Activated CD4-positive, alpha-beta memory T cell treated with anti-CD3 and anti-CD28 coated beads for 36 hours (primary cell): ENCODE data around the gene PREB. TPM values are rescaled to one million over a fixed set of nuclear protein-coding genes. Genes with fewer than 3 reads are reported as not detected.

Source experiments
- CTCF ChIA-PET: fragments of 350-600 bp; sonication (Branson Sonifier 250); formaldehyde crosslinking; loops from one replicate; lab custom pipeline; 2021; ENCODE audit warnings: antibody characterized with exemption, inconsistent platforms; lab: Charles Lee
- POLR2A ChIA-PET: fragments of 350-600 bp; sonication (Branson Sonifier 250); formaldehyde crosslinking; loops from one replicate; lab custom pipeline; 2021; ENCODE audit warnings: antibody characterized with exemption; lab: Charles Lee
- DNase-seq: peaks from one replicate; pipeline ENCODE4 v3.0.0-alpha.2; 2020
- H3K27ac Mint-ChIP-seq: one replicate; pipeline ENCODE4 v1.8.0; 2021; ENCODE audit warnings: mixed read lengths
- H3K27me3 Mint-ChIP-seq: one replicate; pipeline ENCODE4 v1.8.0; 2021; ENCODE audit warnings: mixed read lengths
- H3K36me3 Mint-ChIP-seq: one replicate; pipeline ENCODE4 v1.8.0; 2021; ENCODE audit warnings: mixed read lengths
- H3K4me1 Mint-ChIP-seq: one replicate; pipeline ENCODE4 v1.8.0; 2021; ENCODE audit warnings: low read depth, mixed read lengths
- H3K4me3 Mint-ChIP-seq: one replicate; pipeline ENCODE4 v1.8.0; 2021; ENCODE audit warnings: mild to moderate bottlenecking, mixed read lengths
- H3K9me3 Mint-ChIP-seq: one replicate; pipeline ENCODE4 v1.8.0; 2021; ENCODE audit warnings: mixed read lengths
- intact Hi-C: fragments of 100-400 bp; cut with micrococcal nuclease; formaldehyde crosslinking; loops from one replicate; pipeline ENCODE4 v1.15.1; 2023
- total RNA-seq, 2 experiments: library from RNA; stranded (reverse); gene quantifications; one replicate each; pipeline ENCODE4 v1.2.3, GENCODE V29; 2021

PREB gene
- total RNA-seq, 2 experiments from 2014 or later = 64.7 to 65.4 TPM

DNA sequence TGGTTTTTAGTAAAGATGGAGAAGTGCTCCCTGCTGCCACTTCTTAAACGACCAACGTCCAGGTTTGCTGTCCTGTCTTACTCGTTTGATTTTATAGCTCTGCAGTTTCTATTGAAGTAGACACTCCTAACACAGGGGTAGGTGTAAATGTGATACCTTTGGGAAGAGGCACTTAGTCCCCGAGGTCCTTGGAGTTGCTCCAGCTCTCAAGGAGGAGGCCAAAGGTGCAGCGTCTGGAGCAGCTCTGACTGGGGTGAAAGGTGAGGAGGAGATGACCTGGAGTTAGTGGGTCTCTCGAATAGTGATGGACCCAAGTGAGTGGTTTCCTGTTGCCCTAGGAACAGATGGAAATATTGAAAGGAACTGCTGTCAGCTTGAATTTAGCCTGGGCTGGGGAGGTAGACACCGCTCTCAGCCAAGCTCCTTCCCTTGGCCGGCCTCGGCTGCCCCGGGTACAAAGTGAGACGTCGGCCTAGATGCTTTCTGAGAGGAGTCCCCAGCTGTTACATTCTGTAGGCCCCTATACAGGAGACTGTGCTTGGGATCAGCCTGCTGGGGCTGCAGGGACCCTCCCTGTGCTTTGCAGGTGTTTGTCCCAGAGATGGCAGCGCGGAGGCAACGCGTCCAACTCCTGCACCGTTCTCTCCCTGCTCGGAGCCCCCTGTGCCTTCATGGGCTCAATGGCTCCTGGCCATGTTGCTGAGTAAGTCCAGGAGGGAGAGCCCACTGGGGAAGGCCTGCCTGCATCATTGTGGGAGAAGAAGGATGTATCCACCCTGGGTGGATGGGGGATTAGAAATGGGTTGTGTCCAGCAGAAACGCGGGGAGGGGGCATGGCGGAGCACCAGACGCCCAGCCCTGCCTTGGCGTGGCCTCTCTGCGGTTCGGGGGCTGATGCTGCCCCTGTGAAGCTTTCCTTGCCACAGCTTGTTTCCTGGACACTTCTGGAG lies 42.4 kb downstream of the PREB start:
- H3K36me3 Mint-ChIP-seq = no peaks in the 10 kb centered on the region
- no peaks in the 10 kb centered on the region for H3K9me3 Mint-ChIP-seq
- no peak for DNase-seq
- POLR2A ChIA-PET = no interaction called here
- peaks cover 16% of the 10 kb centered on the region for H3K4me1 Mint-ChIP-seq
- H3K27ac Mint-ChIP-seq = no peak overlapping the region
- intact Hi-C loops = no loop called here
- CTCF ChIA-PET = interaction anchor here (1.2 to 1.7 kb wide), 2 partner anchors 11 to 42 kb away, joined by 3 to 4 read pairs; no protein-coding TSS in a partner anchor
- H3K4me3 Mint-ChIP-seq = no peak overlapping the region
- no peaks in the 10 kb centered on the region for H3K27me3 Mint-ChIP-seq

DNA sequence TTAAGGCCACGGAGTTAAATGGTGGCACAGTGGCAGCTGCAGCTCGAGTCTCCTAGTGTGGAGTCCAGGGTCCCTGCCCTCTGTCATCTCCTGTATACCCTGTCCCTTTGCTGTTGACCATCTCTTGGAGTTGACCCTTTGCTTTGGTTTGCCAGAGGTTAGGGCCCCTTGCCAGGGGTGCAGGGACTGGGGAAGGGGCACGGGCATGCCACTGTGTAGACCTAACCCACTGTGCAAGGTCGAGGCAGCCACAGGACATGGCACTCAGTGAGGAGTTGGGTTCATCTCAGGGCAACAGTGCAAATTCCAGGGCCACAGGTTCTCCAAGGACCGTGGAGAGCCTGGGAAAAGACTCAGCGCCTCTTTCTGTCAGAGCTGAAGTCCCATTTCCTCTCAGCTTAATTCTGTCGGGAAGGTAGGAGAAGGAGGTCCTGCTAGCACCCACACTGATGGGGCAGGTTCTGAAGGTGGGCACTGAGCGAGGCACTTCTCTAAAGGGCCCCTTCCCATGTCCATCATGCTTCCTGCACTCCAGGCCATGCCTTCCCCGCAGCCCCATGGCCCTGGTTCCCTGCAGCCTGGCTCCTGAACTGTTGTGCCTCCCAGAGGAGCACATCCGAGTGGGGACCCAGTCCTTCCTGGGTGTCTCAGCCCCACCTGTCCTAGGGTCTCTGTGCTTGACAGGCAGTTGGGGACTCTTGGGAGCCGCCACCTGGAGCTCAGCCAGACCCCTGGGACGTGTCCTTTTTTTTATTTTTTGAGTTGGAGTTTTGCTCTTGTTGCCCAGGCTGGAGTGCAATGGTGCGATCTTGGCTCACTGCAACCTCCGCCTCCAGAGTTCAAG lies 45.1 kb downstream of the PREB start:
- no peak for DNase-seq
- Mint-ChIP-seq H3K4me1 (peaks cover 13% of the 10 kb centered on the region), H3K27me3 (no peaks in the 10 kb centered on the region), H3K4me3 (no peak overlapping the region), H3K9me3 (no peaks in the 10 kb centered on the region), H3K27ac (no peak overlapping the region), H3K36me3 (no peaks in the 10 kb centered on the region)
- intact Hi-C loops = loop anchor here (5.0 kb wide), 2 partner anchors 43 to 123 kb away; partner anchors contain the start of genes ATRAID, PREB and SLC5A6
- ChIA-PET CTCF (interaction anchor here (1.2 to 3.0 kb wide), 3 partner anchors 9 to 127 kb away, joined by 4 to 15 read pairs (median 4); no protein-coding TSS in a partner anchor), POLR2A (interaction anchor here (0.5 kb wide), 1 partner anchor 52 kb away, joined by 3 read pairs; no protein-coding TSS in a partner anchor)

DNA sequence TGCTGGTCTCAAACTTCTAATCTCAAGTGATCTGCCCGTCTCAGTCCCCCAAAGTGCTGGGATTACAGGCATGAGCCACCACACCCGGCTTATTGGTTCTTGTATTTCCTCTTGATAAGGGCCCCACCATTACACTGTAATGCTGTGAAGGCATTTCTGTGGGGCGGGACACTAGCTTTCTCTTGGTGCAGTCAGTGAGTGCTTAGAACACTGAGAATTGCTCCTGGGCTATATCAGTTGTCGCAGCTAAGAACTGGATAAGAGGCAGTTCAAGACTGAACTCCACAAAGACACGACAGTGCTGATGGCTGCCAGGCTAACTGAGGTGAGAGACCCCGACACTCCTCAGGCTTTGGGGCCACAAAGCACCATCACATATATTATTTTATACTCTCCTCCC lies 45.8 kb downstream of the PREB start:
- POLR2A ChIA-PET = interaction anchor here (0.5 kb wide), 1 partner anchor 52 kb away, joined by 3 read pairs; no protein-coding TSS in a partner anchor
- Mint-ChIP-seq H3K4me1 (peaks cover 13% of the 10 kb centered on the region), H3K36me3 (no peaks in the 10 kb centered on the region), H3K27ac (no peak overlapping the region), H3K27me3 (no peaks in the 10 kb centered on the region), H3K9me3 (no peaks in the 10 kb centered on the region), H3K4me3 (no peak overlapping the region)
- DNase-seq = no peak
- CTCF ChIA-PET = interaction anchor here (0.6 to 3.0 kb wide), 4 partner anchors 10 to 215 kb away, joined by 3 to 15 read pairs (median 6); no protein-coding TSS in a partner anchor
- intact Hi-C loops = loop anchor here (5.0 kb wide), 2 partner anchors 44 to 124 kb away; partner anchors contain the start of genes ATRAID, PREB and SLC5A6

DNA sequence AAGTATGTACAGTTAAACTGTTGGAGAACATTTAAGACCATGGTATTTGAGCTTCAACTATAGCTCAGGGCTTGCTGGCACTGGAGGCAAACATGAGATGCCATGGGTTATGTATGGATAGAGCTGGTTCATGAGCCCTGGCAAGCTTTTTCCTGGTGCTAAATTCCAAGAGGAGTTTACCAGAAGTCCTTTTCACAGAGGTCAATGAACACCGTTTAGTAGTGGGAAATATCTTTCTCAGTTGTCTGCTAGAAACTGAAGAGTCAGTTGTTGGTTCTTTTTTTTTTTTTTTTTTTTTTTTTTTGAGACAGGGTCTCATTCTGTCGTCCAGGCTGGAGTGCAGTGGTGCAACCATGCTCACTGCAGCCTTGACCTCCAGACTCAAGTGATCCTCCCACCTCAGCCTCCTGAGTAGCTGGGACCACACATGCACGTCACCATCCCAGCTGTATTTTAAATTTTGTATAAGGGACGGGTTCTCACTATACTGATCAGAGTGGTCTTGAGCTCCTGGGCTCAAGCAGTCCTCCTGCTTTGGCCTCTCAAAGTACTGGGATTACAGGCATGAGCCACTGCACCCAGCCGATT lies 46.5 kb downstream of the PREB start:
- peak overlapping the region; percentile 81 for H3K4me3 Mint-ChIP-seq
- no peaks in the 10 kb centered on the region for H3K36me3 Mint-ChIP-seq
- intact Hi-C loops = loop anchor here (1.0 to 5.0 kb wide), 3 partner anchors 8 to 124 kb away; partner anchors contain the start of genes ATRAID, PREB and SLC5A6
- no peaks in the 10 kb centered on the region for H3K27me3 Mint-ChIP-seq
- ChIA-PET CTCF (interaction anchor here (0.6 to 3.0 kb wide), 9 partner anchors 8 to 408 kb away, joined by 3 to 15 read pairs (median 4); no protein-coding TSS in a partner anchor), POLR2A (interaction anchor here (1.6 kb wide), 1 partner anchor 15 kb away, joined by 5 read pairs; no protein-coding TSS in a partner anchor)
- no peaks in the 10 kb centered on the region for H3K9me3 Mint-ChIP-seq
- no peak overlapping the region for H3K27ac Mint-ChIP-seq
- H3K4me1 Mint-ChIP-seq = peaks cover 13% of the 10 kb centered on the region
- no peak for DNase-seq

DNA sequence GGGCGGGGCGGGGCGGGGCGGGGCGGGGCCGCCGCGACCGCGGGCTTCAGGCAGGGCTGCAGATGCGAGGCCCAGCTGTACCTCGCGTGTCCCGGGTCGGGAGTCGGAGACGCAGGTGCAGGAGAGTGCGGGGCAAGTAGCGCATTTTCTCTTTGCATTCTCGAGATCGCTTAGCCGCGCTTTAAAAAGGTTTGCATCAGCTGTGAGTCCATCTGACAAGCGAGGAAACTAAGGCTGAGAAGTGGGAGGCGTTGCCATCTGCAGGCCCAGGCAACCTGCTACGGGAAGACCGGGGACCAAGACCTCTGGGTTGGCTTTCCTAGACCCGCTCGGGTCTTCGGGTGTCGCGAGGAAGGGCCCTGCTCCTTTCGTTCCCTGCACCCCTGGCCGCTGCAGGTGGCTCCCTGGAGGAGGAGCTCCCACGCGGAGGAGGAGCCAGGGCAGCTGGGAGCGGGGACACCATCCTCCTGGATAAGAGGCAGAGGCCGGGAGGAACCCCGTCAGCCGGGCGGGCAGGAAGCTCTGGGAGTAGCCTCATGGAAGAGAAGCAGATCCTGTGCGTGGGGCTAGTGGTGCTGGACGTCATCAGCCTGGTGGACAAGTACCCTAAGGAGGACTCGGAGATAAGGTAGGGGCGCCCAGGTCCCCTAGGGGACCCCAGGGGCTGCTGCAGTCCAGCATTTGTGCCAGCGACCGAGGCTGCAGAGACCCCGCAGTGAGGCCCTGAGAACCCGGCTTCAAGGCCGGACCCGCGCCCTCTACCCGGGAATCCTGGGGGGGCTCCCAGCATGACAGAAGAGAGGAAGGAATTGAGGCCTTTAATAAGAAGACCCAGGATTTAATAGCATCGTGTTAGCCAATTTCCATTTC lies 47.5 kb downstream of the PREB start, which contains the start of gene KHK:
TSS of gene KHK (plus strand) at position 49 of the 870 bp plus-strand sequence. CDS start at position 537, 488 bp downstream.
- H3K9me3 Mint-ChIP-seq = no peaks in the 10 kb centered on the region
- H3K4me3 Mint-ChIP-seq = peak within 1 kb of the TSS; percentile 81
- POLR2A ChIA-PET = interaction anchor here (0.6 to 1.6 kb wide), 3 partner anchors 14 to 47 kb away, joined by 3 to 5 read pairs (median 3); partner anchors contain the start of gene OST4
- H3K4me1 Mint-ChIP-seq = peaks cover 13% of the 10 kb centered on the region
- intact Hi-C loops = loop anchor here (1.0 to 5.0 kb wide), 6 partner anchors 9 to 126 kb away; partner anchors contain the start of genes ATRAID, OST4, PREB and SLC5A6
- no peak for DNase-seq
- CTCF ChIA-PET = interaction anchor here (0.9 to 3.3 kb wide), 15 partner anchors 9 to 409 kb away, joined by 3 to 20 read pairs (median 5); partner anchors contain the start of genes AGBL5, OST4, SLC5A6 and TMEM214
- H3K36me3 Mint-ChIP-seq = no peaks in the 10 kb centered on the region
- H3K27me3 Mint-ChIP-seq = no peaks in the 10 kb centered on the region
- H3K27ac Mint-ChIP-seq = peak within 1 kb of the TSS; percentile 73

DNA sequence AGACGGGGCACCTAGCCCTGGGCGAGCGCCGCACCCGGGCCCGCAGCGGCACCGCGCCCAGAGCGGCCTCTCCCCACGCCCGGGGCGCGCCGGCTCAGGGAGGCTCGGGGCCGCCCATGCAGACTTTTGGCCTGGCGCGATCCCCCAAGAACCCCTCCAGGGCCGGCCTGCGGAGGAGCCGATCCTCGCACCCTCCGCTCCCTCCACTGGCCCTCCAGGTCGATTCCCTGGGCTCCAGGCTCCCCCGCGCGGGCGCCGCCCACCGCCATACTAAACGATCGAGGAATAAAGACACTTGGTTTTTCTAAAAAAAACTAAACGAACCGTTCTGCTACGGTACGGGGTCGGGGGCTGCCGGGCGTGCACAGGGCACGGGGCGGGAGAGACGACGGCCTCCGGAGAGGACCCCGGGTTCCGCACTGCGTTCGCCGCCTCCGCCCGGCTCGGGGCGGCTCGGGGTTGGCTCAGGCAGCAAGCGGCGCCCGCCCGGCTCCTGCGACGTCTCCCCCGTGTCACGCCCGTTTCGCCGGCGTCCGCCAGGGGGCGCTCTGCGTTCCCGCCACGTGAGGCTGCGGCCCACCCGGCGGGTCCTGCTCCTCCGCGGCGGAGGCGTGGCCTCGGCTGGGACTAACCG lies 48.2 kb downstream of the PREB start:
- no peaks in the 10 kb centered on the region for H3K9me3 Mint-ChIP-seq
- no peaks in the 10 kb centered on the region for H3K27me3 Mint-ChIP-seq
- CTCF ChIA-PET = interaction anchor here (0.9 to 3.3 kb wide), 11 partner anchors 8 to 197 kb away, joined by 3 to 20 read pairs (median 4); partner anchors contain the start of genes AGBL5, OST4, TMEM214 and TRIM54
- H3K27ac Mint-ChIP-seq = peak overlapping the region; percentile 73
- intact Hi-C loops = loop anchor here (1.0 to 5.0 kb wide), 5 partner anchors 15 to 126 kb away; partner anchors contain the start of genes ATRAID, OST4, PREB and SLC5A6
- H3K4me3 Mint-ChIP-seq = peak overlapping the region; percentile 81
- peaks cover 19% of the 10 kb centered on the region for H3K4me1 Mint-ChIP-seq
- POLR2A ChIA-PET = interaction anchor here (0.6 to 1.6 kb wide), 3 partner anchors 13 to 48 kb away, joined by 3 to 5 read pairs (median 3); partner anchors contain the start of gene OST4
- peak; percentile 99 for DNase-seq
- no peaks in the 10 kb centered on the region for H3K36me3 Mint-ChIP-seq

DNA sequence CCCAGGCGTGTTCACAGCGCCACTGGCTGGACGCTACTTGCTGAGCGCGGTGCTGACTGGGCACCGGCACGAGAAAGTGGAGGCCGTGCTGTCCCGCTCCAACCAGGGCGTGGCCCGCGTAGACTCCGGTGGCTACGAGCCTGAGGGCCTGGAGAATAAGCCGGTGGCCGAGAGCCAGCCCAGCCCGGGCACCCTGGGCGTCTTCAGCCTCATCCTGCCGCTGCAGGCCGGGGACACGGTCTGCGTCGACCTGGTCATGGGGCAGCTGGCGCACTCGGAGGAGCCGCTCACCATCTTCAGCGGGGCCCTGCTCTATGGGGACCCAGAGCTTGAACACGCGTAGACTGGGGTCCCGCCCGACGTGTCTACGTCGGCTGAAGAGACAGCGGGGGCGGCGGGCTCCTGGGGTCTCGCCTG lies 48.8 kb downstream of the PREB start:
- peak overlapping the region; percentile 81 for H3K4me3 Mint-ChIP-seq
- POLR2A ChIA-PET = no interaction called here
- intact Hi-C loops = loop anchor here (1.0 to 5.0 kb wide), 5 partner anchors 14 to 127 kb away; partner anchors contain the start of genes ATRAID, OST4, PREB and SLC5A6
- no peaks in the 10 kb centered on the region for H3K36me3 Mint-ChIP-seq
- peak overlapping the region; percentile 8 for H3K27ac Mint-ChIP-seq
- peak; percentile 60 for DNase-seq
- H3K9me3 Mint-ChIP-seq = no peaks in the 10 kb centered on the region
- H3K27me3 Mint-ChIP-seq = no peaks in the 10 kb centered on the region
- CTCF ChIA-PET = interaction anchor here (1.3 to 3.3 kb wide), 6 partner anchors 8 to 124 kb away, joined by 3 to 20 read pairs (median 8); partner anchors contain the start of genes AGBL5 and OST4
- peaks cover 24% of the 10 kb centered on the region for H3K4me1 Mint-ChIP-seq

DNA sequence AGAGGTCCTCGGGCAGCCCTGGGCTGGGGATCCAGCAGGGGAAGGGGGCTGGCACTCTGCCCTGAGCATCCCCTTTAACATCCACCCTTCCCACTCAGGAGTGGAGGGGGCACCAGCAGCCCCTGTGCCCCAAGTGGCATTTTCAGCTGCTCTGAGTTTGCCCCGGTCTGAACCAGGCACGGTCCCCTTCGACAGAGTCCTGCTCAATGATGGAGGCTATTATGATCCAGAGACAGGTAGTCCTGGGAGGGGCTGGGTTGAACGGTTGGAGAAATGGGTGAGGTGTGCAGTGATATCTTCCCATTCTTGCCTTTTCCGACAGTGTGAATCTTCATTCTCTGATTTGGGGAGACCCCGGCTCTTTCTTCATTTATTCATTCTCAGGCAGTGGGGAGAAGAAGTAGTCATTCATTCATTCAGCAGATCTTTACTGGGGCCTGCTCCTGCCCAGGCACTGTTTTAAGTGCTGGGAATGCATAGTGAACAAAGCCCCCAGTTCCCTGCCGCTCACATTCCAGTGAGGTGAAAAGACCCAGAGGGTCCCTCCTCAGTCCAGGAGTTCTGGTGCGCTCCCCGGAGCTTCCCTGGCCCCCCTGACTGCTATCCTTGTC lies 49.3 kb downstream of the PREB start:
- peak overlapping the region; percentile 81 for H3K4me3 Mint-ChIP-seq
- intact Hi-C loops = loop anchor here (5.0 kb wide), 2 partner anchors 47 to 127 kb away; partner anchors contain the start of genes ATRAID, PREB and SLC5A6
- CTCF ChIA-PET = interaction anchor here (1.3 to 3.3 kb wide), 6 partner anchors 9 to 123 kb away, joined by 3 to 20 read pairs (median 8); partner anchors contain the start of genes AGBL5 and OST4
- no peak for DNase-seq
- peaks cover 25% of the 10 kb centered on the region for H3K4me1 Mint-ChIP-seq
- POLR2A ChIA-PET = no interaction called here
- no peaks in the 10 kb centered on the region for H3K9me3 Mint-ChIP-seq
- no peaks in the 10 kb centered on the region for H3K27me3 Mint-ChIP-seq
- H3K36me3 Mint-ChIP-seq = no peaks in the 10 kb centered on the region
- peak overlapping the region; percentile 8 for H3K27ac Mint-ChIP-seq
